HepG2 (cell line): ENCODE data around the gene TUBE1. TPM values are rescaled to one million over a fixed set of nuclear protein-coding genes. Genes with fewer than 3 reads are reported as not detected.

Source experiments
- ARID3A ChIP-seq: IDR thresholded peaks from 2 replicates; pipeline ENCODE4 v1.6.1; 2012; ENCODE audit warnings: low read depth, low read length, improper control_type of control experiment
- CTCF ChIP-seq: sonication (generic); formaldehyde crosslinking; IDR thresholded peaks from 2 replicates; pipeline ENCODE4 v1.5.0; 2020; ENCODE audit warnings: mild to moderate bottlenecking, missing genetic modification reagents, moderate library complexity
- DMTF1 ChIP-seq: sonication (generic); formaldehyde crosslinking; IDR thresholded peaks from 2 replicates; pipeline ENCODE4 v1.4.0; 2020; ENCODE audit warnings: mild to moderate bottlenecking, missing genetic modification reagents
- EZH2 ChIP-seq: conservative IDR thresholded peaks from 2 replicates; pipeline ENCODE4 v1.6.1; 2012; ENCODE audit warnings: mild to moderate bottlenecking, low read depth, low read length, moderate library complexity
- MBD4 ChIP-seq: IDR thresholded peaks from 2 replicates; pipeline ENCODE4 v1.6.1; 2012; ENCODE audit warnings: low read length, inconsistent platforms, borderline replicate concordance
- MEIS2 ChIP-seq: sonication (generic); formaldehyde crosslinking; IDR thresholded peaks from 2 replicates; pipeline ENCODE4 v1.9.0; 2021; ENCODE audit warnings: mild to moderate bottlenecking, missing genetic modification reagents
- MIER2 ChIP-seq: IDR thresholded peaks from 2 replicates; pipeline ENCODE4 v1.6.1; 2016; ENCODE audit warnings: missing biosample characterization, missing genetic modification reagents
- PITX1 ChIP-seq: sonication (generic); formaldehyde crosslinking; IDR thresholded peaks from 2 replicates; pipeline ENCODE4 v1.5.1; 2020; ENCODE audit warnings: mild to moderate bottlenecking, missing genetic modification reagents
- SAFB2 ChIP-seq: sonication (generic); formaldehyde crosslinking; IDR thresholded peaks from 2 replicates; pipeline ENCODE4 v1.5.1; 2020; ENCODE audit warnings: missing genetic modification reagents, low read depth, mild to moderate bottlenecking, borderline replicate concordance
- SETDB1 ChIP-seq: sonication (generic); formaldehyde crosslinking; IDR thresholded peaks from 2 replicates; pipeline ENCODE4 v1.5.1; 2020; ENCODE audit warnings: missing genetic modification reagents, mild to moderate bottlenecking, borderline replicate concordance
- SMC3 ChIP-seq: IDR thresholded peaks from 2 replicates; pipeline ENCODE4 v1.6.1; 2011; ENCODE audit warnings: low read length, improper control_type of control experiment
- SOX6 ChIP-seq, 2 experiments: fragments of 450-650 bp in 1 of 2; sonication (generic) in 1 of 2; formaldehyde crosslinking in 1 of 2; IDR thresholded peaks; 2 replicates each; pipeline versions ENCODE4 v1.4.0 to v1.6.1; 2017 to 2020; ENCODE audit warnings: antibody characterized with exemption in 1 of 2, mild to moderate bottlenecking in 1 of 2, missing genetic modification reagents in 1 of 2
- SP1 ChIP-seq, 2 experiments: fragments of 450-650 bp in 1 of 2; sonication (generic) in 1 of 2; formaldehyde crosslinking in 1 of 2; IDR thresholded peaks; 2 replicates each; pipeline versions ENCODE4 v1.4.0 to v1.6.1; 2016 to 2020; ENCODE audit warnings: missing genetic modification reagents in 1 of 2
- ZFP90 ChIP-seq: sonication (generic); formaldehyde crosslinking; IDR thresholded peaks from 2 replicates; pipeline ENCODE4 v1.8.0; 2022; ENCODE audit warnings: missing genetic modification reagents, mild to moderate bottlenecking, inconsistent platforms, borderline replicate concordance
- ZNF275 ChIP-seq: sonication (generic); formaldehyde crosslinking; IDR thresholded peaks from 2 replicates; pipeline ENCODE4 v1.8.0; 2022; ENCODE audit warnings: missing genetic modification reagents, mild to moderate bottlenecking, inconsistent platforms, borderline replicate concordance
- ZNF33A ChIP-seq: sonication (generic); formaldehyde crosslinking; IDR thresholded peaks from 2 replicates; pipeline ENCODE4 v1.5.1; 2020; ENCODE audit warnings: missing genetic modification reagents, mild to moderate bottlenecking, moderate library complexity, borderline replicate concordance
- ZNF354B ChIP-seq: sonication (generic); formaldehyde crosslinking; IDR thresholded peaks from 2 replicates; pipeline ENCODE4 v1.8.0; 2022; ENCODE audit warnings: mild to moderate bottlenecking, missing genetic modification reagents
- ZNF567 ChIP-seq: sonication (generic); formaldehyde crosslinking; IDR thresholded peaks from 2 replicates; pipeline ENCODE4 v1.8.1; 2023; ENCODE audit warnings: mild to moderate bottlenecking, missing genetic modification reagents, borderline replicate concordance
- polyA plus RNA-seq, 8 experiments: library from polyadenylated mRNA; depleted of rRNA in 3 of 8; stranded (reverse) in 7 of 8; unstranded in 1 of 8; fragments of >200 nt; fragmentation: Illumina TruSeq in 4 of 8; extraction: Trizol in 4 of 8; gene quantifications; 2 replicates each; pipeline versions ENCODE4 v1.2.1 to v1.2.3, GENCODE V29; 2011 to 2016; ENCODE audit warnings: low read depth in 4 of 8, missing spikeins in 1 of 8, mixed read lengths in 1 of 8; ENCODE audit not compliant: insufficient read depth in 1 of 8
- total RNA-seq, 5 experiments: library from RNA; depleted of rRNA; stranded (reverse); fragments of >200 nt; fragmentation: Illumina TruSeq; extraction: Trizol; gene quantifications; 2 replicates each; pipeline ENCODE4 v1.2.3, GENCODE V29; 2016; ENCODE audit warnings: low read depth in 1 of 5
- TF ChIP-seq, protein P1 (sequence below): sonication (generic); formaldehyde crosslinking; IDR thresholded peaks from 2 replicates; pipeline ENCODE4 v1.5.0; 2020; ENCODE audit warnings: mild to moderate bottlenecking, low read depth, missing genetic modification reagents, borderline replicate concordance

The TUBE1 gene
- total and polyA plus RNA-seq, 2 of the 13 experiments (the other 11 are each of a cell fraction or from before 2014, with no cell fraction given) = 17.3 to 22.6 TPM

DNA sequence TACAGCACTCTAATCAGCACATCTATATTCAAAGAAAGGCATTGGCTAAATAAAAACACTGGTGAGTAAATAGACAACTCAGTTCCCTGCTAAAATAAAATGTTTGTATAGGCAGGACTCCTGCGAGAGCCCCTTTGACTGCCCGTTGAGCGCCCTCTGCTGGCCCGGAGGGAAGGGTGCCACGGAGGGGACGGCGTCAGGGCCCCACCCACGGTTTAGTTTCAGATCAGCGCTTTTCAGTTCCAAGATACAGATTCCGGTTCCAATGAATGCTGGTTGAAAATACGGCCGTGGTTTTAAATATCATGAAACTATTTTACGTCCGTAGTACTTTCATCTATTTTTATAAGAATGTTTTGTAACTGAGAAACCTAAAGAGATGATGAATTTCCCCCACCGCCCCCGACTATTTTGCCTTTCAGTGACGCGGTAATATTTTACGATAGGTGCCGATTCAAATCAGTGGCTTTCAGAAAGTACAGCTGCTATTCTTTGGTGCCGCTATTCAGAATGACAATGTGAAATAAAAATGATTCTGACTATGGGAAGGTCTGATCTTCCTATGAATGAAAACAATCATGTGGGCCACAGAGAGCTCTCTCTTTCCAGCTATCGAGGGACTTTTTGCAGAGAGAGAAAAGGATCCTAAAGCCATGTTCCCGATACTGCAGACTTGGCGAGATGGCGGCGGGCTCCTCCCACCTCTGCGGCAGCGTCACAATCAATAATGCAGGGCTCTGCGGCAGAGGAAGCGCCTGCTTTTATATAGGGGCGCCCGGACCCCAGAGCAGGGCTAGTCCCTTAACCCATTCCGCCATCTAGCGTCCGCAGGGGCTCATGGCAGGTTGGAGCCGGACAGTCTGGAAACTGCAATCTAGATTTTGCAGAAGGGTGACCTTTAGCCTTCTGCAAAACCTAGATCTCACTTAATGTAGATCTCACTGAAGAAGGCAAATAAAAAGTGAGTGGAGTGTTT is 44.0 kb downstream of the TUBE1 start (continued):
- TF ChIP-seq EZH2 (no peak), ARID3A (peak; percentile 89), SAFB2 (CRISPR knock-in tag) (peak; percentile 23; the same call in 1 of the 2 replicates), PITX1 (CRISPR knock-in tag) (peak; percentile 4; the same call in 1 of the 2 replicates), SETDB1 (CRISPR knock-in tag) (no peak), CTCF (CRISPR knock-in tag) (peak; percentile 96), SMC3 (peak; percentile 81), ZNF567 (CRISPR knock-in tag) (no peak), ZFP90 (CRISPR knock-in tag) (no peak), SOX6 (IDR thresholded peaks at IDR 0.05) (no peak), SOX6 (CRISPR knock-in tag; IDR thresholded peaks at IDR 0.05) (no peak), MEIS2 (CRISPR knock-in tag) (no peak), SP1 (IDR thresholded peaks at IDR 0.05) (no peak), SP1 (CRISPR knock-in tag; IDR thresholded peaks at IDR 0.05) (peak; percentile 44; the same call in 1 of the 2 replicates), MIER2 (0 out of 2 replicates have a peak, but pooled peaks have one; percentile 34), MBD4 (no peak), DMTF1 (no peak), ZNF354B (CRISPR knock-in tag) (no peak), ZNF33A (CRISPR knock-in tag) (no peak), ZNF275 (CRISPR knock-in tag) (no peak)
- TF ChIP-seq, protein P1, sequence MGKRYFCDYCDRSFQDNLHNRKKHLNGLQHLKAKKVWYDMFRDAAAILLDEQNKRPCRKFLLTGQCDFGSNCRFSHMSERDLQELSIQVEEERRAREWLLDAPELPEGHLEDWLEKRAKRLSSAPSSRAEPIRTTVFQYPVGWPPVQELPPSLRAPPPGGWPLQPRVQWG (CRISPR knock-in tag) = no peak
